HEK293 (cell line): ENCODE measurements around the gene DUSP16.

Experiments
- CTCF ChIA-PET: fragments of 350-600 bp; formaldehyde crosslinking; extraction: SDS; loops from one replicate; lab custom pipeline; 2021; ENCODE audit warnings: antibody characterized with exemption; lab: Yijun Ruan, JAX
- POLR2A ChIA-PET: fragments of 300-600 bp; formaldehyde crosslinking; extraction: SDS; loops from one replicate; lab custom pipeline; 2020; ENCODE audit warnings: antibody characterized with exemption, inconsistent platforms; lab: Yijun Ruan, JAX
- H3K27ac ChIP-seq: fragments of 200-500 bp; sonication (Bioruptor generic); 2 replicates; pipeline ENCODE4 v1.5.1; 2014; ENCODE audit warnings: low read depth, low read length, control low read depth, inconsistent platforms; ENCODE audit errors: extremely low read depth
- H3K36me3 ChIP-seq, 2 experiments: fragments of 200-500 bp in 1 of 2; sonication (Bioruptor generic) in 1 of 2; 1 replicate in 1 of 2; 2 replicates in 1 of 2; pipeline ENCODE4 v1.5.1; 2014 to 2017; ENCODE audit warnings: inconsistent platforms in 2 of 2, low read length in 2 of 2; ENCODE audit not compliant: control insufficient read depth in 2 of 2, insufficient read depth in 1 of 2
- H3K4me1 ChIP-seq: fragments of 200-500 bp; sonication (Bioruptor generic); 2 replicates; pipeline ENCODE4 v1.5.1; 2014; ENCODE audit warnings: mild to moderate bottlenecking, low read length, inconsistent platforms; ENCODE audit not compliant: control insufficient read depth, insufficient read depth
- H3K4me3 ChIP-seq: 2 replicates; pipeline ENCODE4 v1.5.1; 2011; ENCODE audit warnings: low read depth, mild to moderate bottlenecking, control low read depth, low read length, moderate library complexity
- H3K9me3 ChIP-seq: fragments of 200-500 bp; sonication (Bioruptor generic); 2 replicates; pipeline ENCODE4 v1.5.1; 2014; ENCODE audit warnings: low read depth, low read length, inconsistent platforms; ENCODE audit not compliant: control insufficient read depth, insufficient read depth
- HIC1 ChIP-seq: fragments of 450-650 bp; formaldehyde crosslinking; IDR thresholded peaks from 2 replicates; pipeline ENCODE4 v1.5.1; 2016; ENCODE audit warnings: missing biosample characterization, missing genetic modification characterization
- KLF10 ChIP-seq: fragments of 450-650 bp; IDR thresholded peaks from 2 replicates; pipeline ENCODE4 v1.5.1; 2018; ENCODE audit warnings: missing biosample characterization, mild to moderate bottlenecking, missing genetic modification characterization
- OVOL3 ChIP-seq: fragments of 450-650 bp; formaldehyde crosslinking; IDR thresholded peaks from 2 replicates; pipeline ENCODE4 v1.5.1; 2016; ENCODE audit warnings: missing biosample characterization, missing genetic modification characterization
- SP2 ChIP-seq: fragments of 450-650 bp; formaldehyde crosslinking; IDR thresholded peaks from 2 replicates; pipeline ENCODE4 v1.5.1; 2016; ENCODE audit warnings: missing biosample characterization, missing genetic modification characterization
- SP7 ChIP-seq: fragments of 450-650 bp; formaldehyde crosslinking; IDR thresholded peaks from 2 replicates; pipeline ENCODE4 v1.5.1; 2016; ENCODE audit warnings: missing biosample characterization, missing genetic modification characterization
- TRIM28 ChIP-seq: IDR thresholded peaks from 2 replicates; pipeline ENCODE4 v1.6.1; 2011; ENCODE audit warnings: low read length, control low read depth, borderline replicate concordance
- TSHZ1 ChIP-seq: fragments of 450-650 bp; formaldehyde crosslinking; IDR thresholded peaks from 2 replicates; pipeline ENCODE4 v1.5.1; 2016; ENCODE audit warnings: missing biosample characterization, missing genetic modification characterization, borderline replicate concordance
- ZBTB48 ChIP-seq: fragments of 450-650 bp; formaldehyde crosslinking; IDR thresholded peaks from 2 replicates; pipeline ENCODE4 v1.5.1; 2016; ENCODE audit warnings: missing biosample characterization, missing genetic modification characterization
- ZNF133 ChIP-seq: fragments of 450-650 bp; formaldehyde crosslinking; IDR thresholded peaks from 2 replicates; pipeline ENCODE4 v1.5.1; 2016; ENCODE audit warnings: missing biosample characterization, missing genetic modification characterization
- ZNF175 ChIP-seq: fragments of 450-650 bp; formaldehyde crosslinking; IDR thresholded peaks from 2 replicates; pipeline ENCODE4 v1.5.1; 2016; ENCODE audit warnings: missing biosample characterization, missing genetic modification characterization
- ZNF18 ChIP-seq: fragments of 450-650 bp; formaldehyde crosslinking; IDR thresholded peaks from 2 replicates; pipeline ENCODE4 v1.5.1; 2016; ENCODE audit warnings: missing biosample characterization, missing genetic modification characterization
- ZNF266 ChIP-seq: fragments of 450-650 bp; formaldehyde crosslinking; IDR thresholded peaks from 2 replicates; pipeline ENCODE4 v1.5.1; 2016; ENCODE audit warnings: missing biosample characterization, missing genetic modification characterization, low read depth
- ZNF398 ChIP-seq: fragments of 450-650 bp; formaldehyde crosslinking; IDR thresholded peaks from 2 replicates; pipeline ENCODE4 v1.5.1; 2017; ENCODE audit warnings: missing biosample characterization, missing genetic modification characterization
- ZNF580 ChIP-seq: fragments of 450-650 bp; formaldehyde crosslinking; IDR thresholded peaks from 2 replicates; pipeline ENCODE4 v1.5.1; 2016; ENCODE audit warnings: missing biosample characterization, missing genetic modification characterization
- ZNF76 ChIP-seq: fragments of 450-650 bp; formaldehyde crosslinking; IDR thresholded peaks from 2 replicates; pipeline ENCODE4; 2016; ENCODE audit warnings: low read depth, missing biosample characterization, missing genetic modification characterization, borderline replicate concordance
- ZNF777 ChIP-seq: fragments of 450-650 bp; formaldehyde crosslinking; IDR thresholded peaks from 2 replicates; pipeline ENCODE4 v1.5.1; 2017; ENCODE audit warnings: missing biosample characterization, missing genetic modification characterization, borderline replicate concordance

DUSP16 gene

GRCh38 chr12:12428961-12429657, 133.6 kb downstream of the DUSP16 start:
- Histone ChIP-seq H3K4me3 (no peak overlapping the region), H3K36me3 (no peaks in the 10 kb centered on the region; a peak in 1 of 3 replicates), H3K9me3 (no peaks in the 10 kb centered on the region; the same call in 1 of the 2 replicates), H3K4me1 (no peaks in the 10 kb centered on the region), H3K27ac (no peak overlapping the region)
- CTCF ChIA-PET: interaction anchor here (0.6 to 1.1 kb wide), 2 partner anchors 33 to 145 kb away, joined by 3 read pairs; no protein-coding TSS in a partner anchor
- TF ChIP-seq ZNF175 (no peak), OVOL3 (no peak), ZNF133 (no peak), SP2 (tag by site-specific recombination) (no peak), ZBTB48 (tag by site-specific recombination) (no peak), ZNF580 (tag by site-specific recombination) (no peak), TRIM28 (no peak), SP7 (no peak), ZNF76 (no peak), KLF10 (tag by site-specific recombination) (no peak), HIC1 (no peak), ZNF18 (tag by site-specific recombination) (no peak)
- TF ChIP-seq, all 188 proteins: peak for 0
- POLR2A ChIA-PET: no interaction called here

GRCh38 chr12:12428047-12428446, 134.6 kb downstream of the DUSP16 start:
- Histone ChIP-seq H3K4me3 (no peak overlapping the region), H3K4me1 (no peaks in the 10 kb centered on the region), H3K36me3 (no peaks in the 10 kb centered on the region; a peak in 1 of 3 replicates), H3K9me3 (peaks cover 2% of the 10 kb centered on the region; the same call in 1 of the 2 replicates), H3K27ac (no peak overlapping the region)
- CTCF ChIA-PET: interaction anchor here (0.5 to 0.6 kb wide), 3 partner anchors 53 to 854 kb away, joined by 3 to 4 read pairs (median 3); no protein-coding TSS in a partner anchor
- POLR2A ChIA-PET: no interaction called here
- no peak for TF ChIP-seq TSHZ1
- TF ChIP-seq ZNF266 (tag by site-specific recombination): no peak
- TF ChIP-seq ZNF777 (tag by site-specific recombination): no peak
- TF ChIP-seq SP2 (tag by site-specific recombination): no peak
- no peak for TF ChIP-seq ZNF398 (tag by site-specific recombination)
